Effector CD4-positive, alpha-beta T cell (primary cell): ENCODE data around the gene SLC4A11.
"Not testable (repeated sequence)": the region's sequence is repeated elsewhere in the genome, so short reads cannot be mapped to it uniquely, and the experiment has no call there.

Experiments used
- DNase-seq: peaks from one replicate; pipeline ENCODE4 v3.0.0-alpha.2; 2020

The SLC4A11 gene

GRCh38 chr20:3199976-3200755 lies 38.8 kb downstream of the SLC4A11 start:
- no peak for DNase-seq

- no peak for DNase-seq
These were observed 39.8 kb downstream of the SLC4A11 start for GRCh38 chr20:3199206-3199605.

GRCh38 chr20:3195590-3196237 lies 43.3 kb downstream of the SLC4A11 start:
- no peak for DNase-seq

GRCh38 chr20:3194617-3195280 lies 44.2 kb downstream of the SLC4A11 start:
- DNase-seq: no peak

GRCh38 chr20:3193806-3194616 lies 45.0 kb downstream of the SLC4A11 start:
- no peak for DNase-seq

GRCh38 chr20:3192226-3193015 lies 46.6 kb downstream of the SLC4A11 start:
- no peak for DNase-seq

GRCh38 chr20:3190681-3191111 lies 48.3 kb downstream of the SLC4A11 start:
- no peak for DNase-seq

GRCh38 chr20:3189561-3190131 lies 49.3 kb downstream of the SLC4A11 start:
- DNase-seq: no peak

- no peak for DNase-seq
These were observed 50.1 kb downstream of the SLC4A11 start for GRCh38 chr20:3188823-3189413.

GRCh38 chr20:3187861-3188260 lies 51.1 kb downstream of the SLC4A11 start:
- DNase-seq: not testable (repeated sequence)

GRCh38 chr20:3183896-3184612 lies 54.9 kb downstream of the SLC4A11 start:
- no peak for DNase-seq

GRCh38 chr20:3182429-3182828 lies 56.6 kb downstream of the SLC4A11 start:
- DNase-seq: not testable (repeated sequence)

- DNase-seq: no peak
These were observed 57.7 kb downstream of the SLC4A11 start for GRCh38 chr20:3181270-3181669.

GRCh38 chr20:3180319-3180718 lies 58.7 kb downstream of the SLC4A11 start:
- no peak for DNase-seq

GRCh38 chr20:3177746-3178485 lies 61.1 kb downstream of the SLC4A11 start:
- DNase-seq: no peak
